NCI-H460 (cell line): ENCODE results near the gene FAM83B. TPM values are rescaled to one million over a fixed set of nuclear protein-coding genes. Genes with fewer than 3 reads are reported as not detected.
"Not testable (repeated sequence)": the region's sequence is repeated elsewhere in the genome, so short reads cannot be mapped to it uniquely, and the experiment has no call there.

Experiments
- DNase-seq: peaks from one replicate; pipeline ENCODE4 v3.0.0-alpha.2; 2016; ENCODE audit warnings: low read depth; ENCODE audit errors: extremely low read depth
- total RNA-seq: library from RNA; depleted of rRNA; stranded (reverse); fragments of >200 nt; shearing (Covaris generic); gene quantifications from 2 replicates; pipeline ENCODE4 v1.2.3, GENCODE V29; 2014

Gene FAM83B
- total RNA-seq, 1 experiment from 2014 or later: 0.07 TPM

DNA sequence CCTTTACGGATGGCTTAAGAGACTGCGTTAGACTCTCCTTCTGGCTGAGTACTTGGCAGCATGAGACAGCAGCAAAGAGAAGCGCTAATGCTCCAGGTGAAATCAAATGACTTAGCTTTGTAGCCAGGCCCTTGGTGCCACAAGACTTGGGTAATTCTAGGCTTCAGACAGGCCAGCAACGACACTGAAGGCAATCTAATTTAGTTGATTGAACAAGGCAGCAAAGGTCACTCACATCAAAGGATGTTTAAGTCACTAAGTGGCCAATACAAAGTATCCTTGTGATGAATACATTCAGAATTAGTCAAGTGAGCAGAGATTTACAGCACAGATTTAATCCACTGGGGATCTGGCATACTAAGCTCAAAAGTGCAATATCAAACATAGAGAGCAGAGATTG, 113.2 kb downstream of the FAM83B start:
- DNase-seq: no peak

DNA sequence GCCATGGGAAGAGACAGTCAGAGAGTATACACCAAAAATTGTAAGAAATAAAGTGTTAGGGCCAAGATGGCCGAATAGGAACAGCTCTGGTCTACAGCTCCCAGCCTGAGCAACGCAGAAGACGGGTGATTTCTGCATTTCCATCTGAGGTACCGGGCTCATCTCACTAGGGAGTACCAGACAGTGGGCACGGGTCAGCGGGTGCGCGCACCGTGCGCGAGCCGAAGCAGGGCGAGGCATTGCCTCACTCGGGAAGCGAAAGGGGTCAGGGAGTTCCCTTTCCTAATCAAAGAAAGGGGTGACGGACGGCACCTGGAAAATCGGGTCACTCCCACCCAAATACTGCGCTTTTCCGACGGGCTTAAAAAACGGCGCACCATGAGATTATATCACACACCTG, 114.8 kb downstream of the FAM83B start:
- DNase-seq: not testable (repeated sequence)

DNA sequence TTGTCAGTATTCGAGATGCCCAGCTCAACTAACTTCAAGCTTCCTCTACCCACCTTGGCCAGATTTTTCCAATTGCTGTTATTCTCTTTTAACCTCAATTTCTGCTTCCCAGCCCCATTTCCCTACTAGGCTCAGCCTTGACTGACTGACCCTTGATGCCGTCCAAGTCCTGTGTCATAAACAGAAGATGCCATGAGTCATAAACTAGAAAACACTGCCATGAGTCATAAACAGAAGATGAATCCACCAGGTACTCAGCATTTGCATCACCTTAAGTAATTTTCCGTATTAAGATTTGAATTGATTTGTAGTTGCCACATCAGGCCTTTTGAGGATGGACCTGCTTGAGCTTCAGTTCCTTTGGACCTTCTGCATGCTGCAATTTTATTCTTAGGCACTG, 123.8 kb downstream of the FAM83B start:
- DNase-seq: no peak

DNA sequence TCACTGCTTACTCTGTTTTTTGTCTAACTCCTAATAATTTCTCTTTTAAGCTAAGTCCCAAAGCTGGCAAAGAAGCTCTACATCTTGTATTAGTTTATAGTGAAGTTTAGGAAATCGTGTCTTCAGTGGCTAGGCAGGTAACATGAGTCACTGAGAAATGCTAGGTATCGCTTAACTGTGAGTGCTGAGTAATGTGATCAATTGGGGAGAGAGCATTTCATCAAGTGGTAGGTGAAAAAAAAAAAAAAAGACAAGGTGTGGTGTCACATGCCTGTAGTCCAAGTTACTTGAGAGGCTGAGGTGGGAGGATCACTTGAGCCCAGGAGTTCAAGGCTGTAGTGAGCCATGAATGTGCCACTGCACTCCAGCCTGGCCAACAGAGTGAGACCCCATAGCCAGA, 125.3 kb downstream of the FAM83B start:
- no peak for DNase-seq

DNA sequence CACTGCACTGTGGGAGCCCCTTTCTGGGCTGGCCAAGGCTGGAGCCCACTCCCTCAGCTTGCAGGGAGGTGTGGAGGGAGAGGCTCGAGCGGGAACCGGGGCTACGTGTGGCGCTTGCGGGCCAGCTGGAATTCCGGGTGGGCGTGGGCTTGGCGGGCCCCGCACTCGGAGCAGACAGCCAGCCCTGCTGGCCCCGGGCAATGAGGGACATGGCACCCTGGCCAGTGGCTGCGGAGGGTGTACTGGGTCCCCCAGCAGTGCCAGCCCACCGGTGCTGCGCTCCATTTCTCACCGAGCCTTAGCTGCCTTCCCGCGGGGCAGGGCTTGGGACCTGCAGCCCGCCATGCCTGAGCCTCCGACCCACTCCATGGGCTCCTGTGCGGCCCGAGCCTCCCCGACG, 132.6 kb downstream of the FAM83B start:
- DNase-seq: not testable (repeated sequence)

DNA sequence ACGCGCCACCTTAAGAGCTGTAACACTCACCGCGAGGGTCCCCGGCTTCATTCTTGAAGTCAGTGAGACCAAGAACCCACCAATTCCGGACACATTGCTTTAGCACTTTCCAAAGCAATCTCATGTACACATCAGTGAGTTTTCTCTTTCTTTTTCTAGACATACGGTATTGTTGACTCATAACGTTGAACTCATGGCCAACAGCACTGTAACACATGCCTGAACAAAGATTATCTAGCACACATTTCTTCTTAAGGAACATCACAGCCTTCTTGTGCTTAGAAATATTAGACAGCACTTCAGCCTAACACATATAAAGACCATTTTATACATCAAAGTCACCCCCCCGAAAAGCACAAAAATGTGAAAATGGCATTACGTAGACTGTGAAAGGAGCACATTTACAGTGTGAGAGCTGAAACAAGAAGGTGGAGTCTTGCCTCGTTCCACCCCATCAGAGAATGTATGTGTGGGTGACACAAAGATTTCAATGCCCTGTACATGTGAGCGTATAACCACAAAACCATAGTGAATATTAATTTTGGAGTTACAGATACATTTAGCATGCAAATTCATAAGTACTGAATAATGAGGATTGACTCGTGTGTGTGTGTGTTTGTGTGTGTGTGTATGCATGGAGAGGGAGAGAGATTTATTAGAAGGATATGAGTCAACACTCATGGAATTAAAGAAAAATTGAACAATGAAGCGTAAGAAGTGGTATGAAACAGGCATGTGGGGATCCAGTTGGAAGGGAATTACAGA, 134.1 kb downstream of the FAM83B start:
- no peak for DNase-seq

DNA sequence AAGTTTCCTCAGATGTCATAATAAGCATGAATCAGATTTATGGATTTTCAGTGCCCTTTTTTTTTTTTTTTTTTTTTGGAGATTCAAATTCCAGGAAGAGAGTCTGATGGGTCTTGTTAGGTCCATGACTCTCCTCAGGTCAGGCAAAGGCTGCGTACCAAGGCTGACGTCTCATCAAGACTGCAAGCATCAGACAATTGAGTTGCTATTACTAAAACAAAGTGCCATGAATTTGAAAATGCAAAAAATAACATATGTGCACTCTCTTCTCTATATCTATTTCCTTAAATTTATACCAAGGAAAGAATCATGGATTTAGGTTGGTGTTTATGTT, 134.7 kb downstream of the FAM83B start:
- DNase-seq: no peak

DNA sequence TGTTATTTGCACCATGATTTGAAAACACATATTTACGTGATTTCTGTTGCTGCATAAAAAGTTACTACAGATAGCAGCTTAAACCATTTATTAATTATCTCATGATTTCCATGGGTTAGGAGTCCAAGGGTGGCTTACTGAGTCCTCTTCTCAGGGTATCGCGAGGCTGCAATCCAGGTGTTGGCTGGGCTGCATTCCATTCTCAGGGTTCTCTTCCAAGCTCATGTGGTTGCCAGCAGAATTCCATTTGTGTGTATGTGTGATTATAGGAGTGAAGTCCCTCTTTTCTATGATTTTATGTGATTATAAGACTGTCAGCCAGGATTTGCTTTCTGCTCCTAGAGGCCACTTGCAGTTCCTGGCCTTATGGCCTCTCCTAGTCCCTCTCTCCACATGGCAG, 135.1 kb downstream of the FAM83B start:
- DNase-seq: no peak

DNA sequence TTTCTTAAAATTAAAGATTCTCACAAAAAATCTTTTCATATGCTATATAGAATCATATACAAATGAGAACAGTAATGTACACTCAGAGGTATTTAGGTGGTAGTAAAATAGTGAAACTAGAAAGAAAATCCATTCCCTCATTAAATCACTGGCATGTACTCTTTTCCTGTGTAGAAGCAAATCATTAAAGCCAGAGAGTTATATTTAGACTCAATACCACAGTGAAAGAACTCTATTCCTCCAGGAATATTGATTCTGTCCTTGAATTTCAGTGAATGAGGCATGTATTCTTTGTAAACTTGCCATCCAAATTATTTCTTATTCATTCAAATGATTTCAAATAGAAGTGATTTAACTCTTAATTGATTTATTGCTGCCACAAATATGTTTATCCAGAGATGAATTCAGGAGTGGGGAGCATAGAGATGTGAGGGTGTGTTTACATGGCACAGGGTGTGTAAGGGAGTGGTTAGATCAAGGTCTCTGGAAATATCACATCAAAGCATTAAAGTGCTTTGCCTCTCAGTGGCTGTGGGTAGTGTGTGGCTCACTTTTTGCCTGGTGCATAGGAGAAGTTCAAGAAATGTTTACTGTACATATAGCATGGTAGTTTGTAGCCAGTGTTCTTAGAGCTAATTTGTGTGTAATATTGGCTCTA, 141.2 kb downstream of the FAM83B start:
- no peak for DNase-seq

DNA sequence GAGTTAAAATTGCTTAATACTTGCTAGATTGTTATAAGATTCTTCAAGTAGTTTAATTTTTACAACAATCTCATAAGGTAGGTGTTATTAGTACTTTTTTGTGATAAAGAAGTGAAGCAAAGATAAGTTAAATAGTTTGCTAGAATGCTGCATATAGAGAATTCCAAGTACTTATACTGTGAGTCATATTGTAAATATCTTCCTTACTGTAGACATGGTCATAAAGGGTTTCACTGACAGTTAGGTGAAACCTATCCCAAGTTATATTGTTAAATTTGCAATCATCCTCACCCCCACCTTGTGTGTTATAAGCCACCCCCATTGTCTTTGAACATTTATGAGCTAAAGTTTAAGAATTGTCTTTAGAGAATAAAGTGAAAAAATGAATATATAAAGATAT, 142.0 kb downstream of the FAM83B start:
- no peak for DNase-seq

DNA sequence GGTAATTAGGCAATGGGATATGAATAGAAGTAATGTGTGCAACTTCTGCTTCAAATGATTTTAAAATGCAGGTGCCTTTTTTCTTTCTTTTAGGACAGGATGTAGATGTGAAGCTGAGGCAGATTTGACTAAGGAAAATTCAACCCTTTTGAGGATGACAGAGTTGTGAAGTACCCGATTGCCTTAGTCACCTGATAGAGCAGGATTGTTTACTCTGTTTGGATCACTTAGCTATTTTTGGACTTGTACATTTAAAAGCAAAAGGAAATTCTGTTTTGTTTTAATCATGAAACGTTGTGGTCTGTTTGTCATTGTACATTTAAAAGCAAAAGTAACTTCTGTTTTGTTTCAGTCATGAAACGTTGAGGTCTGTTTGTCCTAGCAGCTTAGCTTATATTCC, 143.4 kb downstream of the FAM83B start:
- DNase-seq: no peak
